NCI-H524 (cell line): ENCODE measurements around the gene TYMS.

Experiments
- DNase-seq, 2 experiments: peaks; one replicate each; lab custom pipeline; 2025; lab: John Stamatoyannopoulos, UW

TYMS gene

GRCh38 chr18:657311-658000 is at the start of gene TYMS:
TYMS (plus strand) TSS chr18:657653; CDS start chr18:657743, 90 bp downstream.
- DNase-seq = peak; percentile 67 to 88

DNA sequence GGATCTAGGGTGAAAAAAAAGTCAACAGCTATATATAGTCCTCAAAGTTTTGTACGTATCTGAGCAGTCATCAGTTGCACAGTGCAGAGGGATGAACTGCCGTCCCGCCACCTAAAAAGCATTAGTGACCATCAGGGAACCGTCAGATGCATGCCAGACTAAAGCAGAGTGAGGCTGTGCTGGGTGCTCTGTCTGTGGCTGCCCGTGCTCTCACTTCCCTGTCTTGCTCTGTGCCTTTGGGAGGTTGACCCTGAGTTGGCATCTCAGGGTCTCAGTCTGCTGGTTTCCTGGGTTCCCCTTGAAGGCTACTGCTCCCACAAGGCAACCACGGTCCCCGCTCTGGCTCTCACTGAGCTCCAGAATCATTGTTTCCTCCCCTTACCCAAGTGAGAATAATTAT is 49.5 kb upstream of the TYMS start:
- no peak for DNase-seq

GRCh38 chr18:610214-610928 is 47.1 kb upstream of the TYMS start:
- DNase-seq = no peak

- no peak for DNase-seq
These were observed 45.3 kb upstream of the TYMS start for GRCh38 chr18:612156-612555.

- DNase-seq = no peak
These were observed 43.3 kb upstream of the TYMS start for GRCh38 chr18:614193-614592.

- DNase-seq = peak in 1 of 2 experiments; percentile 20
These were observed 42.3 kb upstream of the TYMS start for GRCh38 chr18:615092-615521.

DNA sequence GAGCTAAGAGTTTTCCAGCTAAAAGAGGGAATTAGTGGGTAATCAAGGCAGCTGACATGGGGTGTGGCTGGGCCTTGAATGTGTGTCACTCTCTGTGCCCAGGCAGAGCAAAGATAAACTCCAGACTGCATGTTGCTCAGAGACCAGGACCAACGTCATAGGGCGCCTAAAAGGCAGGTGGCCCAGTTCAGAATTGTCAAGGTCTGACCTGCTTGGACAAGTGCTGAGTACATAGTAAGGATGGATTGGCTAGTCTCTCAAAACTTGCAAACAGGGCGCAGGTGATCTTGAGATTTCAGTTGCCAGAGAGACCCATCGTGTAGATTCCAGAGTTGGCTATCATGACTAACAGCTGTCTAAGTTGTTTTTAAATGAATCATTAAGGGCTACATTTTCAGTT is 41.7 kb upstream of the TYMS start:
- no peak for DNase-seq

- DNase-seq = peak; percentile 42 to 77
These were observed 41.0 kb upstream of the TYMS start for GRCh38 chr18:616380-616995.

GRCh38 chr18:617970-618504 is 39.4 kb upstream of the TYMS start:
- DNase-seq = no peak

DNA sequence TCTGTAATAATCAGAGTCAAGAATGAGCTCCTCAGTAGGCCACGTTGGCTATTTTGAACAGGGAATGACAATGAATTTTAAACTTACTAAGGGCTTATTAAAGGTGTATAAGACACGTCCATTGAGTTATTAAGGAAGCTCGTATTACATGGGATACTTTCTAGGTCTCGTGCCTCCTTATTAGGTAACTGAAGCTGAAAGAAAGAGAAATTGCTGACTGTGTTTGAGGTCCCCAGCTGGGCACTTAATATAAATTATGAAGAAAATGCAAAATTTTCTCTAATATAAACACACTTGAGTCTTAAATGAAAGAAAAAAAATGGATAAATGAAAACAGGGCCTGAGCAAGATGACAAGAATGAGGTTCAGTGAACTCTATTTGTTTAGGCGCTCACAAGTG is 38.8 kb upstream of the TYMS start:
- DNase-seq = peak in 1 of 2 experiments; percentile 50

DNA sequence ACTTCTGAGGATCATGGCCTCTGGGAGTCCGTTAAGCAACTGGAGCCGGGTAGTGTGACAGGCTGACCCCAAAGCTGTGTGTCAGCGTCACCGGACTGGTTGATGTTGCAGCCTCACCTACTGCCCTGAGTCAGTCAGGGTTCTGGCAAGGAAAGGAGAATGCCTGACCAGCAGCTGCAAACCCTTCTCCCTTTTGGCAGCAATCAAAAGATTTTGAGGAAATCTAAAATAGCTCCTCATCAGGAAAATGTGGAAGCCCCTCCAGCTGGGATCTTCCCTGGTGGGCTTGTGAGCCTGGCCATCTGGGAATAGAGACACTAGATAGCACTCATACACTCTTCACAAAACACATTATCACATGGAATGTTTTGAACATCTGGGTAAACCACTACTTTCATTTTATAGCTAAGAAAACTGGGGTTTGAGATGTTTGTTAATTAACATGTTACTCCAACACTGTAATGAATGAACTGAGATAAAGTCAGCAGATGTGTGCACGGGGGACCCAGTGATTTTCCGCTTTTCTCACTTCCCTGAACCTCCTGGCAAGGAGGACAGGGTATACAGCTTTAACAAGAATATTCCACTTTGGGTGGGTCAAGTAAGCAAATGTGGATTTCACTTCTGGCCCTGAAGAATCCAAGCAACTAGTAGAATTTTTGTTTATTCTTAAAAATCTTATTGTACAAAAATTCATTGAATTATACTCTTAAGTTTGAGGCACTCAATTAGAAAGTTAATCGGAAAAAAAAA is 36.0 kb upstream of the TYMS start:
- DNase-seq = peak; percentile 8 to 56

GRCh38 chr18:622289-622688 is 35.2 kb upstream of the TYMS start:
- DNase-seq = no peak

- peak; percentile 12 to 67 for DNase-seq
These were observed 33.5 kb upstream of the TYMS start for GRCh38 chr18:623761-624620.

GRCh38 chr18:627231-627630 is 30.2 kb upstream of the TYMS start:
- DNase-seq = no peak

DNA sequence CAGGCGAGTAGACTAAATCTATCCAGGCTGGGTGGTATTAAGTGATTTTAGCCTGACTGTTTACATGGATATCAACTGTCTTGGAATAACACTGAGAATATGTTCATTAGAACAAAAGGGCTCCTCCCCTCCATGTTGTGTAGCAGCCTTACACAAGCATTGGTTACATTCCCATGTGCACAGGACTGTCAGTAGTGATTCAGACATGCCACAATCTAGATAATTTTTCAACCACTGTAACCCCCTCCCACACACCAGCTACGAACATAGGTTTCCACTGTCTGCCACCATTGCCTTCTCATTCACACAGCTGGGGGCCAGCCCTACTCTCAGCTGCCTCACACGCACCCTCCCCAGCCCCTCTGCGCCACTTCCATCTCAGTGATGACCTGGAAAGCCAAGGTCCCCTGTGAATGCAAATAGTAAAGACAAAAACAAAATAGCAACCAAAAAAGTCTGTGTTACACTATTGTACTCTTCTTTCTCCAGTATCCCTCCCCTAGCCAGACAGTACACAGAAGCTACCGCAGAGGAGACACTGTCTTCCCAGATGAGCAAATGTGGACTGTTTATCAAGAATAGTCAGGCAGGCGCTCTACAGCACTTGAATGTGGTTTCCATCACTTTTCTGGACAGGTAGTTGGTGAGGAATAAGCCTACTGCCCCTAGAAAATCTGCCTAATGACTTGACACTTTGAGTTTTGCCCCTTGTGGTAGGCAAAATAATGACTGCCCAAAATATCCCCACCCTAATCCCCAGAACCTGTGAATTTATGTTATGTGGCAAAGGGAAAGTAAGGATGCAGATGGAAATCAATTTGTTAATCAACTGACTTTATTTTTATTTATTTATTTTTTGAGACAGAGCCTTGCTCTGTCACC is 27.9 kb upstream of the TYMS start:
- no peak for DNase-seq

DNA sequence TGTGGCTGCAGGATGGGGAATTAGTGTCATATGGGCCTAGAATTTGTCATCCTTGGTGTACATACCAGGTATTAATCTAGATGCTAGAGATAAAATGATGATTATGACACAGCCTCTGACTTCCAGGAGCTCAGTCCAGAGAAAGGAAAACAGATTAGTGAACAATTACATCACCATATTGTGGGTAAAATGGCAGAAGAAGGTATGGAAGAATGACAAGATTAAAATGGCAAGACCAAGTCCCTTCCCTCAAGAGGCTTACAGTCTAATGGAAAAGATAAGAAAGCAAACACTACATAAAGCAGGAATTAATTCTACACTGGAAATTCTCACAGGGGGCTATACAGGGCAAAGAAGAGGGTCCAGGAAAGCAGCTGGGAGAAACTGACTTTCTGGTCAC is 25.9 kb upstream of the TYMS start:
- no peak for DNase-seq

- DNase-seq = no peak
These were observed 22.9 kb upstream of the TYMS start for GRCh38 chr18:634551-635045.

DNA sequence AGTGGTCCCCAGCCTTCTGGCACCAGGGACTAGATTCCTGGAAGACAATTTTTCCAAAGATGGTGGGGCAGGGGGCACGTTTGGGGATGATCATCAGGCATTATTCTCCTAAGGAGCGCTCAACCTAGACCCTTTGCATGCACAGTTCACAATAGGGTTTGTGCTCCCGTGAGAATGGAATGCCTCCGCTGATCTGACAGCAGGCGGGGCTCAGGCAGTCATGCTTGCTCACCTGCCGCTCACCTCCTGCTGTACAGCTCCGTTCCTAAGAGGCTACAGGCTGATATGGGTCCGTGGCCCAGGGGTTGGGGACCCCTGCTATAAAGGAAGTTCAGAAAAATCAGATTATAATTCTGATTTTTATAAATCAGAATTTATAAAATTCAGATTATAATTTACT is 22.3 kb upstream of the TYMS start:
- DNase-seq = no peak

- DNase-seq = no peak
These were observed 16.2 kb upstream of the TYMS start for GRCh38 chr18:641224-641623.

DNA sequence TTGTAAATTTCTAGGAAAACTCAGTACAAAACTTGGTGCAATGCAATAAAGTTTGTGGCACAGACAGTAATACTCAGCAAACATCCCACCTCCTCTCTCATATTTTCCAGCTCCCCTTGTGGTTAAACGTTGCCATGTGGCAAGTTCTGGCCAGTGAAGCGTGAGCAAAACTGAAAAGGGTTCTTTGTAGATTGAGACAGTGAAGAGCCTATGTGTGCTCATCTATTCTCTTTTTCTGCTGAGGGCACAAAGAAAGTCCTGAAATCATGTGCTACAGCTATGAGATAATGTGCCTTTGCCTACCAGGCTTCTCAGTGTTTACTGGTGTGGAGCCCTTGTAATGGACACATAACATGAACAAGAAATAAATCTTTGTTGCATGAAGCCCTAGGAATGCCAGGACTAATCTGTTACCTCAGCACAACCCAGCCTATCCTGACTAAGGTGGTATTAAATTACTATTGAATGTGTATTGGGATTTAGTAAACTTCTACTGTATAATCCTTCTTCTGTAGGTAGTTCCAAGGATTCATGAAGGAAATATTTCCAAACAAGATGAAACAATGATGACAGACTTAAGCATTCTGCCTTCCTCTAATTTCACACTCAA is 13.0 kb upstream of the TYMS start:
- no peak for DNase-seq
